ENCODE measurements around the gene CMBL. TPM values are rescaled to one million over a fixed set of nuclear protein-coding genes. Genes with fewer than 3 reads are reported as not detected.

The CMBL gene
- total and polyA plus RNA-seq, 2 of the 13 experiments (the other 11 are each of a cell fraction or from before 2014, with no cell fraction given): 11.5 to 17.0 TPM

GRCh38 chr5:10249948-10250805 is 57.5 kb downstream of the CMBL start, which contains the start of gene CCT5 (continued):
- TF ChIP-seq LRRFIP1 (CRISPR knock-in tag; conservative IDR thresholded peaks at IDR 0.05) (no peak), ZFP90 (CRISPR knock-in tag; IDR thresholded peaks at IDR 0.05; ENCODE audit: borderline replicate concordance) (peak; percentile 29; the same call in 1 of the 2 replicates), ZNF280B (CRISPR knock-in tag; IDR thresholded peaks at IDR 0.05; ENCODE audit: borderline replicate concordance) (peak; percentile 61; the same call in 1 of the 2 replicates), ATRX (CRISPR knock-in tag; IDR thresholded peaks at IDR 0.05; ENCODE audit: borderline replicate concordance) (no peak), PHF5A (CRISPR knock-in tag; IDR thresholded peaks at IDR 0.05; ENCODE audit: low read depth, unreplicated experiment) (no peak), JUND (CRISPR knock-in tag; IDR thresholded peaks at IDR 0.05) (peak; percentile 54; the same call in 1 of the 2 replicates), ATF7 (IDR thresholded peaks at IDR 0.05) (peak; percentile 43; the same call in 1 of the 2 replicates), ATF7 (CRISPR knock-in tag; IDR thresholded peaks at IDR 0.05) (no peak), AHDC1 (CRISPR knock-in tag; IDR thresholded peaks at IDR 0.05; ENCODE audit: borderline replicate concordance) (no peak), ZFYVE20 (CRISPR knock-in tag; IDR thresholded peaks at IDR 0.05; ENCODE audit: borderline replicate concordance, low read depth) (no peak), CENPBD1 (CRISPR knock-in tag; IDR thresholded peaks at IDR 0.05; ENCODE audit: borderline replicate concordance, low read depth) (no peak), ZNF12 (CRISPR knock-in tag; IDR thresholded peaks at IDR 0.05) (peak; percentile 54; the same call in 1 of the 2 replicates), ZNF780A (CRISPR knock-in tag; IDR thresholded peaks at IDR 0.05) (no peak)
- TF ChIP-seq, protein P1, sequence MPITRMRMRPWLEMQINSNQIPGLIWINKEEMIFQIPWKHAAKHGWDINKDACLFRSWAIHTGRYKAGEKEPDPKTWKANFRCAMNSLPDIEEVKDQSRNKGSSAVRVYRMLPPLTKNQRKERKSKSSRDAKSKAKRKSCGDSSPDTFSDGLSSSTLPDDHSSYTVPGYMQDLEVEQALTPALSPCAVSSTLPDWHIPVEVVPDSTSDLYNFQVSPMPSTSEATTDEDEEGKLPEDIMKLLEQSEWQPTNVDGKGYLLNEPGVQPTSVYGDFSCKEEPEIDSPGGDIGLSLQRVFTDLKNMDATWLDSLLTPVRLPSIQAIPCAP (CRISPR knock-in tag; IDR thresholded peaks at IDR 0.05; ENCODE audit: low read depth): no peak

Data from HepG2 (cell line).